Hepatocyte (in vitro differentiated cells): ENCODE measurements around the gene CTBP2.

Experiments used
- EZH2 ChIP-seq: fragments of 200-600 bp; sonication (generic); IDR thresholded peaks from 2 replicates; pipeline ENCODE4 v1.6.1; 2016; ENCODE audit warnings: antibody characterized with exemption, mild to moderate bottlenecking, borderline replicate concordance
- TF ChIP-seq, protein P1 (sequence below): fragments of 200-600 bp; sonication (generic); IDR thresholded peaks from 2 replicates; pipeline ENCODE4 v1.5.1; 2016; ENCODE audit warnings: antibody characterized with exemption, mild to moderate bottlenecking; ENCODE audit not compliant: poor library complexity

DNA sequence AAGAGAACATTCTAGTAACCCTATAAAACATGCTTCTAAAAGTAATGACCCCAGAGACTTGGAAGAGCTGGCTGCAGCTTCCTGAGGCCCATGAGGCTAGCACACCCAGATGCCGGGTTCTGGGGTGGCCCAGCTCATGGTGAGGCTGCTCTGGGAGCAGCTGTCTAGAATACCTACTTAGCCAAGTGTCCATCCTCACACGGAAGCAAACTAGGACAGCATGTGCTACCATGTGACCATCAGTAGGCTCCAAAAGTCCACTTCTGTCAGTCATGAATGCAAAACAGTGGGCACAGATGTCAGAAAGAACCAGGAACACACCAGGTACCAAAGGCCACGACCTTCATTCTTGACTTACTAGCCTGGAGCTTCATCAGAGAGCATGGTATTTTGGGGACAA lies 32.4 kb downstream of the CTBP2 start:
- no peak for TF ChIP-seq EZH2
- TF ChIP-seq, protein P1, sequence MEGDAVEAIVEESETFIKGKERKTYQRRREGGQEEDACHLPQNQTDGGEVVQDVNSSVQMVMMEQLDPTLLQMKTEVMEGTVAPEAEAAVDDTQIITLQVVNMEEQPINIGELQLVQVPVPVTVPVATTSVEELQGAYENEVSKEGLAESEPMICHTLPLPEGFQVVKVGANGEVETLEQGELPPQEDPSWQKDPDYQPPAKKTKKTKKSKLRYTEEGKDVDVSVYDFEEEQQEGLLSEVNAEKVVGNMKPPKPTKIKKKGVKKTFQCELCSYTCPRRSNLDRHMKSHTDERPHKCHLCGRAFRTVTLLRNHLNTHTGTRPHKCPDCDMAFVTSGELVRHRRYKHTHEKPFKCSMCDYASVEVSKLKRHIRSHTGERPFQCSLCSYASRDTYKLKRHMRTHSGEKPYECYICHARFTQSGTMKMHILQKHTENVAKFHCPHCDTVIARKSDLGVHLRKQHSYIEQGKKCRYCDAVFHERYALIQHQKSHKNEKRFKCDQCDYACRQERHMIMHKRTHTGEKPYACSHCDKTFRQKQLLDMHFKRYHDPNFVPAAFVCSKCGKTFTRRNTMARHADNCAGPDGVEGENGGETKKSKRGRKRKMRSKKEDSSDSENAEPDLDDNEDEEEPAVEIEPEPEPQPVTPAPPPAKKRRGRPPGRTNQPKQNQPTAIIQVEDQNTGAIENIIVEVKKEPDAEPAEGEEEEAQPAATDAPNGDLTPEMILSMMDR, result no peak
